ENCODE results near the gene FCRL6.

The FCRL6 gene

GRCh38 chr1:159804924-159805323, 2.8 kb downstream of the FCRL6 start:
- no peak for DNase-seq (ENCODE audit: low read depth)
- no peak overlapping the region for H3K4me3 ChIP-seq (ENCODE audit: control insufficient read depth, low read depth, low read length)
- no peak for TF ChIP-seq CTCF (IDR thresholded peaks at IDR 0.05; ENCODE audit: control insufficient read depth, insufficient read depth, low read depth, low read length, missing control alignments)

GRCh38 chr1:159815926-159816325, 13.8 kb downstream of the FCRL6 start:
- no peak for TF ChIP-seq CTCF (IDR thresholded peaks at IDR 0.05; ENCODE audit: control insufficient read depth, insufficient read depth, low read depth, low read length, missing control alignments)
- DNase-seq (ENCODE audit: low read depth) = no peak
- no peak overlapping the region for H3K4me3 ChIP-seq (ENCODE audit: control insufficient read depth, low read depth, low read length)

GRCh38 chr1:159817276-159818041, 15.3 kb downstream of the FCRL6 start:
- TF ChIP-seq CTCF (IDR thresholded peaks at IDR 0.05; ENCODE audit: control insufficient read depth, insufficient read depth, low read depth, low read length, missing control alignments) = no peak
- no peak for DNase-seq (ENCODE audit: low read depth)
- H3K4me3 ChIP-seq (ENCODE audit: control insufficient read depth, low read depth, low read length) = no peak overlapping the region

GRCh38 chr1:159821171-159821867, 19.2 kb downstream of the FCRL6 start:
- TF ChIP-seq CTCF (IDR thresholded peaks at IDR 0.05; ENCODE audit: control insufficient read depth, insufficient read depth, low read depth, low read length, missing control alignments) = no peak
- DNase-seq (ENCODE audit: low read depth) = no peak
- no peak overlapping the region for H3K4me3 ChIP-seq (ENCODE audit: control insufficient read depth, low read depth, low read length)

GRCh38 chr1:159823406-159823805, 21.2 kb downstream of the FCRL6 start:
- DNase-seq (ENCODE audit: low read depth) = no peak
- TF ChIP-seq CTCF (IDR thresholded peaks at IDR 0.05; ENCODE audit: control insufficient read depth, insufficient read depth, low read depth, low read length, missing control alignments) = no peak
- H3K4me3 ChIP-seq (ENCODE audit: control insufficient read depth, low read depth, low read length) = no peak overlapping the region

- no peak overlapping the region for H3K4me3 ChIP-seq (ENCODE audit: control insufficient read depth, low read depth, low read length)
- DNase-seq (ENCODE audit: low read depth) = no peak
- no peak for TF ChIP-seq CTCF (IDR thresholded peaks at IDR 0.05; ENCODE audit: control insufficient read depth, insufficient read depth, low read depth, low read length, missing control alignments)
Observed at GRCh38 chr1:159825564-159825963, 23.4 kb downstream of the FCRL6 start.

All from AG09309 (cell line).